Measurements from ENCODE around the gene ZNF23.

ZNF23 gene

DNA sequence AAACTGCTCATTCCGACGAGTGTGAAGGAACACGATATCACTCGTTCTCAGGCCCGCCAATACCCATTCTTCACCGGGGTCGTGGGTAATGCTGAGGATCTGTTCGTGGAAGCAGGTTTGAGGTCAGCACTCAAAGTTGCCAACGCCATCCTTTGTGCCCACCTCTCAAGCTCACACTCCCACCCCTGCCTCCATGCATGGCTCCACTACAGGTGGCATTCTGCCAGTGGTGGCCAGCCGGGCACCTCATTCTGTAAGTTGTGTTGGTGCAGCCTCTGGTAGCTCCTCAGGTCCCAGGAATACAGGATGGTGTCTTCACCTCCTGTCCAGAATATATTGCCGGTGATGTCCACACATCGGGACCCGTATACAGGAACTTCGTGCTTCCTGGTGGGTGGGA, 30.9 kb downstream of the ZNF23 start:
- Histone ChIP-seq H3K27ac (replicated peaks) (no peak overlapping the region), H3K4me3 (replicated peaks; ENCODE audit: insufficient read depth, low read length) (no peak overlapping the region), H3K27me3 (ENCODE audit: insufficient read depth, poor library complexity, severe bottlenecking) (peaks cover 5% of the 10 kb centered on the region)
- no peak for DNase-seq (ENCODE audit: low read depth in 1 of 2, low spot score in 1 of 2)
- TF ChIP-seq, protein P1, sequence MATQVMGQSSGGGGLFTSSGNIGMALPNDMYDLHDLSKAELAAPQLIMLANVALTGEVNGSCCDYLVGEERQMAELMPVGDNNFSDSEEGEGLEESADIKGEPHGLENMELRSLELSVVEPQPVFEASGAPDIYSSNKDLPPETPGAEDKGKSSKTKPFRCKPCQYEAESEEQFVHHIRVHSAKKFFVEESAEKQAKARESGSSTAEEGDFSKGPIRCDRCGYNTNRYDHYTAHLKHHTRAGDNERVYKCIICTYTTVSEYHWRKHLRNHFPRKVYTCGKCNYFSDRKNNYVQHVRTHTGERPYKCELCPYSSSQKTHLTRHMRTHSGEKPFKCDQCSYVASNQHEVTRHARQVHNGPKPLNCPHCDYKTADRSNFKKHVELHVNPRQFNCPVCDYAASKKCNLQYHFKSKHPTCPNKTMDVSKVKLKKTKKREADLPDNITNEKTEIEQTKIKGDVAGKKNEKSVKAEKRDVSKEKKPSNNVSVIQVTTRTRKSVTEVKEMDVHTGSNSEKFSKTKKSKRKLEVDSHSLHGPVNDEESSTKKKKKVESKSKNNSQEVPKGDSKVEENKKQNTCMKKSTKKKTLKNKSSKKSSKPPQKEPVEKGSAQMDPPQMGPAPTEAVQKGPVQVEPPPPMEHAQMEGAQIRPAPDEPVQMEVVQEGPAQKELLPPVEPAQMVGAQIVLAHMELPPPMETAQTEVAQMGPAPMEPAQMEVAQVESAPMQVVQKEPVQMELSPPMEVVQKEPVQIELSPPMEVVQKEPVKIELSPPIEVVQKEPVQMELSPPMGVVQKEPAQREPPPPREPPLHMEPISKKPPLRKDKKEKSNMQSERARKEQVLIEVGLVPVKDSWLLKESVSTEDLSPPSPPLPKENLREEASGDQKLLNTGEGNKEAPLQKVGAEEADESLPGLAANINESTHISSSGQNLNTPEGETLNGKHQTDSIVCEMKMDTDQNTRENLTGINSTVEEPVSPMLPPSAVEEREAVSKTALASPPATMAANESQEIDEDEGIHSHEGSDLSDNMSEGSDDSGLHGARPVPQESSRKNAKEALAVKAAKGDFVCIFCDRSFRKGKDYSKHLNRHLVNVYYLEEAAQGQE (IDR thresholded peaks at IDR 0.05; ENCODE audit: insufficient replicate concordance, low read depth) = no peak
- no peak for TF ChIP-seq GABPA (IDR thresholded peaks at IDR 0.05; ENCODE audit: low read depth)
- TF ChIP-seq SPI1 (IDR thresholded peaks at IDR 0.05; ENCODE audit: borderline replicate concordance, low read depth) = no peak
- TF ChIP-seq, protein P2, sequence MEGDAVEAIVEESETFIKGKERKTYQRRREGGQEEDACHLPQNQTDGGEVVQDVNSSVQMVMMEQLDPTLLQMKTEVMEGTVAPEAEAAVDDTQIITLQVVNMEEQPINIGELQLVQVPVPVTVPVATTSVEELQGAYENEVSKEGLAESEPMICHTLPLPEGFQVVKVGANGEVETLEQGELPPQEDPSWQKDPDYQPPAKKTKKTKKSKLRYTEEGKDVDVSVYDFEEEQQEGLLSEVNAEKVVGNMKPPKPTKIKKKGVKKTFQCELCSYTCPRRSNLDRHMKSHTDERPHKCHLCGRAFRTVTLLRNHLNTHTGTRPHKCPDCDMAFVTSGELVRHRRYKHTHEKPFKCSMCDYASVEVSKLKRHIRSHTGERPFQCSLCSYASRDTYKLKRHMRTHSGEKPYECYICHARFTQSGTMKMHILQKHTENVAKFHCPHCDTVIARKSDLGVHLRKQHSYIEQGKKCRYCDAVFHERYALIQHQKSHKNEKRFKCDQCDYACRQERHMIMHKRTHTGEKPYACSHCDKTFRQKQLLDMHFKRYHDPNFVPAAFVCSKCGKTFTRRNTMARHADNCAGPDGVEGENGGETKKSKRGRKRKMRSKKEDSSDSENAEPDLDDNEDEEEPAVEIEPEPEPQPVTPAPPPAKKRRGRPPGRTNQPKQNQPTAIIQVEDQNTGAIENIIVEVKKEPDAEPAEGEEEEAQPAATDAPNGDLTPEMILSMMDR (IDR thresholded peaks at IDR 0.05; ENCODE audit: insufficient read depth, low read length) = no peak
- no peak for TF ChIP-seq POLR2AphosphoS5 (IDR thresholded peaks at IDR 0.05; ENCODE audit: low read depth)

DNA sequence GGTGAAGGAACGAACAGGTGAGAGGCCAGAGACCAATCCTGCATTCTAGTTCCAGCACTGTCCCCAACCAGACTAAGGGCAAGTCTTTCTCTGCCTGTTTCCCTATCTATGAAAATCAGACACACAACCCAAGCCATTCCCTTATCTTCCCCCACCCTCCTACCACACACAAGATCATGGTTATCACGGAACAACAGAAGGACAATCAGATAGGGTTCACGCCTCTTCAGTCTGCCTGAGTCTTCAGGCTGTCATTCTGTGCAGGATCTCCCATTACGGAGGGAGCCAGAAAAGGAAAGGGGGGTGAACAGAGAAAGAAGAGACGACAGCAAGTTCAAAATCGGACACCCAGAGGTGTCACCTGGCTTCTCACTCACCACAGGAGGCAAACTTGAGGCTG, 31.3 kb downstream of the ZNF23 start:
- Histone ChIP-seq H3K27ac (replicated peaks) (no peak overlapping the region), H3K27me3 (ENCODE audit: insufficient read depth, poor library complexity, severe bottlenecking) (peaks cover 9% of the 10 kb centered on the region), H3K4me3 (replicated peaks; ENCODE audit: insufficient read depth, low read length) (no peak overlapping the region)
- no peak for TF ChIP-seq GABPA (IDR thresholded peaks at IDR 0.05; ENCODE audit: low read depth)
- TF ChIP-seq, protein P2 (IDR thresholded peaks at IDR 0.05; ENCODE audit: insufficient read depth, low read length) = no peak
- TF ChIP-seq, protein P1 (IDR thresholded peaks at IDR 0.05; ENCODE audit: insufficient replicate concordance, low read depth) = no peak
- no peak for TF ChIP-seq SPI1 (IDR thresholded peaks at IDR 0.05; ENCODE audit: borderline replicate concordance, low read depth)
- TF ChIP-seq POLR2AphosphoS5 (IDR thresholded peaks at IDR 0.05; ENCODE audit: low read depth) = no peak
- no peak for DNase-seq (ENCODE audit: low read depth in 1 of 2, low spot score in 1 of 2)

DNA sequence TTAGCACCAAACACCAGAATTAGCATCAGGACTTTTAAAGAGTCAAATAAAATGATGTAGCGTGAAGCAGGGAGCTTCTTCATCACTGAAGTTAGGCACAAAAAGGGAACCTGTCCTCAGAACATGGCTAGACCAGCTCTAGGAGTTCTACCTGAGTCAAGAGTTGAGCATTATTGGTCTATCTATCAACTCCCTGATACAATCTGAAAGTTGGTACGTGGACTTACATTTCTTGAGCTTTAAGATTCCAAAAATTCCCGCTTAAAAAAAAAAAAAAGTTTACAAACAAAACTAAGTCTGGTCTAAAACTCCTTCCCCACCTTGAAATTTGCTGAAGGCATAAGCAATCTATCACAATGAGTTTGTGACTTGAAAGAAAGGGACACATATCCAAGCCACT, 32.5 kb downstream of the ZNF23 start:
- DNase-seq (ENCODE audit: low read depth in 1 of 2, low spot score in 1 of 2) = no peak
- Histone ChIP-seq H3K4me3 (replicated peaks; ENCODE audit: insufficient read depth, low read length) (no peak overlapping the region), H3K27ac (replicated peaks) (no peak overlapping the region), H3K27me3 (ENCODE audit: insufficient read depth, poor library complexity, severe bottlenecking) (peaks cover 18% of the 10 kb centered on the region)
- TF ChIP-seq GABPA (IDR thresholded peaks at IDR 0.05; ENCODE audit: low read depth) (no peak), SPI1 (IDR thresholded peaks at IDR 0.05; ENCODE audit: borderline replicate concordance, low read depth) (no peak), POLR2AphosphoS5 (IDR thresholded peaks at IDR 0.05; ENCODE audit: low read depth) (no peak)
- TF ChIP-seq, protein P1 (IDR thresholded peaks at IDR 0.05; ENCODE audit: insufficient replicate concordance, low read depth) = no peak
- TF ChIP-seq, protein P2 (IDR thresholded peaks at IDR 0.05; ENCODE audit: insufficient read depth, low read length) = no peak

Measured in HL-60 (cell line).